ENCODE data around the gene AMOTL1.
"Not testable (repeated sequence)": the region's sequence is repeated elsewhere in the genome, so short reads cannot be mapped to it uniquely, and the experiment has no call there.

AMOTL1 gene

DNA sequence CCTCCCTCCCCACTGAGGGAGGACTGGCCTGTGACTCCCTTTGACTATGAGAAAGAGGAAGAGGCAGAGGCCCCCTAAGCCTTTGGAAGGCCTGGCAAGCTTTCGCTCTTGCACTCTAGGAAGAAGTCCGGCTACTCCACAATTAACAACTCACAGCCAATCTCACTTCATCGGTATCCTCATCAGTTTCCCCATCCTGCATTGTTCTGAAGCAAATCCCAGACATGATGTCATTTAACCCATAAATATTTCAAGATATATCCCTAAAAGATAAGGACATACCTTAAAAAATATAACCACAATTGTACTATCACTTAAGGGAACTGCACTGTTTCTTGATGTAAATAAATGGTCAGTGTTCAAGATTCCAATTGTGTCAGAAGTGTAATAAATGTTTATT lies 142.1 kb downstream of the AMOTL1 start:
- Histone ChIP-seq H3K4me3 (ENCODE audit: control insufficient read depth in 1 of 7, extremely low read depth in 1 of 7, insufficient read depth in 4 of 7, low read depth in 2 of 7, low read length in 6 of 7) (no peak overlapping the region), H3K9me3 (ENCODE audit: control extremely low read depth in 1 of 5, control insufficient read depth in 4 of 5, insufficient read depth in 2 of 5, low read depth in 1 of 5, low read length in 4 of 5) (no peaks in the 10 kb centered on the region), H3K27me3 (replicated peaks in 2 of 5; ENCODE audit: control insufficient read depth in 4 of 5, insufficient read depth in 5 of 5, low read length in 4 of 5) (no peaks in the 10 kb centered on the region), H3K27ac (ENCODE audit: insufficient read depth in 1 of 2, low read depth in 1 of 2, low read length in 2 of 2, poor library complexity in 1 of 2, severe bottlenecking in 2 of 2) (no peak overlapping the region), H3K4me1 (ENCODE audit: control extremely low read depth in 1 of 4, control insufficient read depth in 4 of 4, insufficient read depth in 4 of 4, low read length in 3 of 4) (no peaks in the 10 kb centered on the region), H3K36me3 (ENCODE audit: control insufficient read depth in 4 of 4, insufficient read depth in 4 of 4, low read length in 3 of 4) (no peaks in the 10 kb centered on the region)
- ChIA-PET POLR2A (no interaction called here), CTCF (interaction anchor here (1.4 to 1.5 kb wide), 3 partner anchors 10 to 13 kb away, joined by 3 to 4 read pairs (median 4); no protein-coding TSS in a partner anchor)
- WGBS (ENCODE audit: insufficient coverage), result 92% methylated on average over 2 of the region's 3 CpGs
- DNase-seq, result no peak

DNA sequence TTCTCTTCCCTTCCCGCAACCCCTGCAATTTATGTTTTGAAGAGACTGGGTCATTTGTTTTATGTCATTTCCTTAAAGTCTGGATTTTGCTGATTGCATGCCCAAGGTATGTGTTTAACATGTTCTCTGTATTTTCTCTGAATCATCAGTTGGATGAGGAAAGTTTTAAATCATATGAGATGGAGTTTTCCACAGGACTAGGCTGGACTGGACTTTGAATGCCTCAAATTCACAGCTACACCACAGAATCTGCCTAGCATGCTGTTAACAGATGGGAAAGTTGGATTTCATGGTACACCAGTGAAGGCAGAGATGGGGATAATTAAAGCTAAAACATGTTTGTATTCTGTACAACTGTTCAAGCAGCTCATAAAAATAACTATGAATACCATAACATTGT lies 142.6 kb downstream of the AMOTL1 start:
- H3K27me3 ChIP-seq (replicated peaks in 2 of 5; ENCODE audit: control insufficient read depth in 4 of 5, insufficient read depth in 5 of 5, low read length in 4 of 5), result no peaks in the 10 kb centered on the region
- ChIA-PET POLR2A (interaction anchor here (1.0 kb wide), 1 partner anchor 11 kb away, joined by 4 read pairs; no protein-coding TSS in a partner anchor), CTCF (interaction anchor here (1.4 to 1.5 kb wide), 2 partner anchors 11 to 13 kb away, joined by 4 read pairs; no protein-coding TSS in a partner anchor)
- H3K9me3 ChIP-seq (ENCODE audit: control extremely low read depth in 1 of 5, control insufficient read depth in 4 of 5, insufficient read depth in 2 of 5, low read depth in 1 of 5, low read length in 4 of 5), result no peaks in the 10 kb centered on the region
- H3K4me1 ChIP-seq (ENCODE audit: control extremely low read depth in 1 of 4, control insufficient read depth in 4 of 4, insufficient read depth in 4 of 4, low read length in 3 of 4), result no peaks in the 10 kb centered on the region
- no CpG with 5 or more reads among the region's 1 CpG for WGBS (ENCODE audit: insufficient coverage)
- no peaks in the 10 kb centered on the region for H3K36me3 ChIP-seq (ENCODE audit: control insufficient read depth in 4 of 4, insufficient read depth in 4 of 4, low read length in 3 of 4)
- no peak overlapping the region for H3K27ac ChIP-seq (ENCODE audit: insufficient read depth in 1 of 2, low read depth in 1 of 2, low read length in 2 of 2, poor library complexity in 1 of 2, severe bottlenecking in 2 of 2)
- DNase-seq, result no peak
- no peak overlapping the region for H3K4me3 ChIP-seq (ENCODE audit: control insufficient read depth in 1 of 7, extremely low read depth in 1 of 7, insufficient read depth in 4 of 7, low read depth in 2 of 7, low read length in 6 of 7)

DNA sequence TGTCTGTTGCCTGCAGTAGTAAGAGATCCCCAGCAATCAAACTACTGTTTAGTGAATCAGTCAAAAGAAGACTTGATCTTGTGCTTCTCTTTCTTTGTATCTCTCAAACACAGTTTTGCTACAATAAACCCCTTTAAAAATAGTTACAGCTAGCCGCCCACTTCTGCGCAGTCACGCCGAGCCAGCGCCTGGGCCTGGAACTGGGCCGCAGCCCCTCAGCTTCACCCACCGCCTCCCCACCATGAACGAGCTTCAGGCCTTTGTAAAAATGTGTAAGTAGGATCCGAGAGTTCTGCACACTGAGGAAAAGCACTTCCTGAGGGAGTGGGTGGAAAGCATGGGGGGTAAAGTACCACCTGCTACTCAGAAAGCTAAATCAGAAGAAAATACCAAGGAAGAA lies 144.7 kb downstream of the AMOTL1 start:
- H3K36me3 ChIP-seq (ENCODE audit: control insufficient read depth in 4 of 4, insufficient read depth in 4 of 4, low read length in 3 of 4), result no peaks in the 10 kb centered on the region
- 100% methylated on average over 7 of the region's 9 CpGs for WGBS (ENCODE audit: insufficient coverage)
- H3K27me3 ChIP-seq (replicated peaks in 2 of 5; ENCODE audit: control insufficient read depth in 4 of 5, insufficient read depth in 5 of 5, low read length in 4 of 5), result no peaks in the 10 kb centered on the region
- no peak overlapping the region for H3K27ac ChIP-seq (ENCODE audit: insufficient read depth in 1 of 2, low read depth in 1 of 2, low read length in 2 of 2, poor library complexity in 1 of 2, severe bottlenecking in 2 of 2)
- H3K4me1 ChIP-seq (ENCODE audit: control extremely low read depth in 1 of 4, control insufficient read depth in 4 of 4, insufficient read depth in 4 of 4, low read length in 3 of 4), result no peaks in the 10 kb centered on the region
- DNase-seq, result no peak
- ChIA-PET POLR2A (no interaction called here), CTCF (interaction anchor here (0.7 kb wide), 1 partner anchor 37 kb away, joined by 3 read pairs; no protein-coding TSS in a partner anchor)
- no peak overlapping the region for H3K4me3 ChIP-seq (ENCODE audit: control insufficient read depth in 1 of 7, extremely low read depth in 1 of 7, insufficient read depth in 4 of 7, low read depth in 2 of 7, low read length in 6 of 7)
- no peaks in the 10 kb centered on the region for H3K9me3 ChIP-seq (ENCODE audit: control extremely low read depth in 1 of 5, control insufficient read depth in 4 of 5, insufficient read depth in 2 of 5, low read depth in 1 of 5, low read length in 4 of 5)

DNA sequence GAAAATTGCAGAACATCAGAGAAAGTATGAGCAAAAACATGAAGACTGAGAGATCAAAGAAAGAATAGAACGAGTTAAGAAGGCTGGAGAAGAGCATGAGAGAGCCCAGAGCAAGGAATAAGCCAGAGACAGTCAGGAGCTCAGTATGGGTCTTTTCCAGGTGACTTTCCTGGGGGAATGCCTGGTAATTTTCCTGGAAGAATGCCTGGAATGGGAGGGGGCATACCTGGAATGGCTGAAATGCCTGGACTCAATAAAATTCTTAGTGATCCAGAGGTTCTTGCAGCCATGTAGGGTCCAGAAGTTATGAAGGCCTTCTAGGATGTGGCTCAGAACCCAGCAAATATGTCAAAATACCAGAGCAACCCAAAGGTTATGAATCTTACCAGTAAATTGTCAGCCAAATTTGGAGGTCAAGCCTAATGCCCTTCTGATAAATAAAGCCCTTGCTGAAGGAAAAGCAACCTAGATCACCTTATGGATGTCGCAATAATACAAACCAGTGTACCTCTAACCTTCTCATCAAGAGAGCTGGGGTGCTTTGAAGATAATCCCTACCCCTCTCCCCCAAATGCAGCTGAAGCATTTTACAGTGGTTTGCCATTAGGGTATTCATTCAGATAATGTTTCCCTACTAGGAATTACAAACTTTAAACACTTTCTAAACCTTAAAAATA lies 145.7 kb downstream of the AMOTL1 start:
- CTCF ChIA-PET; H3K4me1 ChIP-seq (ENCODE audit: control extremely low read depth in 1 of 4, control insufficient read depth in 4 of 4, insufficient read depth in 4 of 4, low read length in 3 of 4); H3K27me3 ChIP-seq (replicated peaks in 2 of 5; ENCODE audit: control insufficient read depth in 4 of 5, insufficient read depth in 5 of 5, low read length in 4 of 5); H3K4me3 ChIP-seq (ENCODE audit: control insufficient read depth in 1 of 7, extremely low read depth in 1 of 7, insufficient read depth in 4 of 7, low read depth in 2 of 7, low read length in 6 of 7); H3K36me3 ChIP-seq (ENCODE audit: control insufficient read depth in 4 of 4, insufficient read depth in 4 of 4, low read length in 3 of 4); H3K27ac ChIP-seq (ENCODE audit: insufficient read depth in 1 of 2, low read depth in 1 of 2, low read length in 2 of 2, poor library complexity in 1 of 2, severe bottlenecking in 2 of 2); H3K9me3 ChIP-seq (ENCODE audit: control extremely low read depth in 1 of 5, control insufficient read depth in 4 of 5, insufficient read depth in 2 of 5, low read depth in 1 of 5, low read length in 4 of 5); POLR2A ChIA-PET; DNase-seq: not testable (repeated sequence)
- 100% methylated on average over 1 of the region's 2 CpGs for WGBS (ENCODE audit: insufficient coverage)

DNA sequence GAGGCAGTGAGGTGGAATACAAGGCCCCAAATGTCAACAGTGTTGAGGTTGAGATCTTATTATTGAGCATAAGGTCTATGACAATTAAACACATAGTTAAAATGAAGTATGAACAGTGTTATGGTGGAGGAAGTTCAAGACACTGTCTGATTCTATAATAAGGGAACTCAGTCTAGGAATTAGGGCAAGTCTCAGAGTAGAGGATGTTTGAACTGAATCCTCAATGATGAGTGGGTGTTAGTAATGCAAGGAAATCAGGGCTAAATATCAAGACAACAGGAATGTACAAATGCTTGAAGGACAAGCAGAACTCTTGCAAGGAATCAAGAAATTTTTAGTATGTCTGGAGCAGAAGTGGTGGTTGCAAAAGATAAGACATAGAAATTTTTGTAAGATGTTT lies 152.2 kb downstream of the AMOTL1 start:
- ChIA-PET CTCF (no interaction called here), POLR2A (no interaction called here)
- no peak overlapping the region for H3K27ac ChIP-seq (ENCODE audit: insufficient read depth in 1 of 2, low read depth in 1 of 2, low read length in 2 of 2, poor library complexity in 1 of 2, severe bottlenecking in 2 of 2)
- H3K4me3 ChIP-seq (ENCODE audit: control insufficient read depth in 1 of 7, extremely low read depth in 1 of 7, insufficient read depth in 4 of 7, low read depth in 2 of 7, low read length in 6 of 7), result no peak overlapping the region
- H3K9me3 ChIP-seq (ENCODE audit: control extremely low read depth in 1 of 5, control insufficient read depth in 4 of 5, insufficient read depth in 2 of 5, low read depth in 1 of 5, low read length in 4 of 5), result peaks cover 0 to 6% (median 3%) of the 10 kb centered on the region in 5 experiments
- H3K36me3 ChIP-seq (ENCODE audit: control insufficient read depth in 4 of 4, insufficient read depth in 4 of 4, low read length in 3 of 4), result no peaks in the 10 kb centered on the region
- no peaks in the 10 kb centered on the region for H3K27me3 ChIP-seq (replicated peaks in 2 of 5; ENCODE audit: control insufficient read depth in 4 of 5, insufficient read depth in 5 of 5, low read length in 4 of 5)
- DNase-seq, result no peak
- peaks cover 3 to 28% (median 21%) of the 10 kb centered on the region in 4 experiments for H3K4me1 ChIP-seq (ENCODE audit: control extremely low read depth in 1 of 4, control insufficient read depth in 4 of 4, insufficient read depth in 4 of 4, low read length in 3 of 4)

DNA sequence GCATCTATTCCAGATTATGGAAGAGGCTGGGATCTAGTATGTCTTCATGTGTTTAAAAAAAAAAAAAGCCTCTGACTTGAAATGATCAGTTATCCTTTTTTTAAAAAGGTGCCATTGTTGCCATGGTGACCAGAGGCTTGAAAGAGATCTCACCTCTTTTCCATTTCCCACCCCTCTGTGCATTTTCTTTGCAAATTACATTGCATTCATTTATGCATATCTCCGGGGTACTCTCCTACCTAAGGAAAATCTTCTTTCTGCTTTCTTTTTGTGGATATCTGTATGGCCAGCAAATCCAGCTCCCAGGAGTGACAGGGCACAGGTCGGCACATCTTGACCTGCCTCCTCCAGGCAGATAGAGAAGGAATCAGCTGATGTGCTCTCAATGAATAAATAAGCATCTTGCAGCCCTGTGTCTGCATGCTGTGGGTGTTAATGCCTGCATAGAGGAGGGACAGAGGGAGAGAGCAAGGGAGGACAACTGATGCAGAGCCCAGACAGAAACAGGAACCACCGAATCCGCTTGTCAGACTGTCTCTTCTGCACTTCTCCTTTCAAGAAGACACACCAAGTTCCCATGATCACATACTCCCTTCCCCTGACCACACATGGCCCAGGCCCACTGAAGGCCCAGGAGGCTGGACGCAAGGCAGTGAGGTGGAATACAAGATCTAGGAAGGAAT lies 154.3 kb downstream of the AMOTL1 start:
- Histone ChIP-seq H3K9me3 (ENCODE audit: control extremely low read depth in 1 of 5, control insufficient read depth in 4 of 5, insufficient read depth in 2 of 5, low read depth in 1 of 5, low read length in 4 of 5) (peaks cover 0 to 11% (median 3%) of the 10 kb centered on the region in 5 experiments), H3K4me1 (ENCODE audit: control extremely low read depth in 1 of 4, control insufficient read depth in 4 of 4, insufficient read depth in 4 of 4, low read length in 3 of 4) (peaks cover 3 to 48% (median 37%) of the 10 kb centered on the region in 4 experiments), H3K27me3 (replicated peaks in 2 of 5; ENCODE audit: control insufficient read depth in 4 of 5, insufficient read depth in 5 of 5, low read length in 4 of 5) (no peaks in the 10 kb centered on the region), H3K4me3 (ENCODE audit: control insufficient read depth in 1 of 7, extremely low read depth in 1 of 7, insufficient read depth in 4 of 7, low read depth in 2 of 7, low read length in 6 of 7) (no peak overlapping the region), H3K36me3 (ENCODE audit: control insufficient read depth in 4 of 4, insufficient read depth in 4 of 4, low read length in 3 of 4) (no peaks in the 10 kb centered on the region), H3K27ac (ENCODE audit: insufficient read depth in 1 of 2, low read depth in 1 of 2, low read length in 2 of 2, poor library complexity in 1 of 2, severe bottlenecking in 2 of 2) (no peak overlapping the region)
- POLR2A ChIA-PET, result no interaction called here
- DNase-seq, result peak in 2 of 3 donors; percentile 83 to 90
- CTCF ChIA-PET, result interaction anchor here (1.3 to 1.7 kb wide), 2 partner anchors 10 to 11 kb away, joined by 4 read pairs; no protein-coding TSS in a partner anchor
- WGBS (ENCODE audit: insufficient coverage), result 24% methylated on average over 3 of the region's 5 CpGs

DNA sequence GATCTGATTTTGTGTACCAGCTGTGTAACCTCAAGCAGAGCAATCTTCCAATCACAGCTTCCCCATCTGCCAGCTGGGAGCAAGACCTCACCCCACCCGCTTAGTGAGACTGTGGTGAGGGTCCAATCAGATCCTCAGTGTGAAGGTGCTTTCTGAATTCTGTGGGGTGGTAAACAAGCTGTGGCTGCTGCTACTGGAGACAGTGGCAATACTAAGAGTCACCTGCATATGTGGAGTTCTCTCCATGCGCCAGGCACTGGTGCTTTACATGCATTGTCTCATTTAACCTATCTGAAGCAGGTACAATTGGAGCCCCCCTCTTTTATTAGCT lies 154.8 kb downstream of the AMOTL1 start:
- 80% methylated on average over 2 of the region's 2 CpGs for WGBS (ENCODE audit: insufficient coverage)
- CTCF ChIA-PET, result interaction anchor here (0.9 to 1.3 kb wide), 2 partner anchors 10 to 25 kb away, joined by 3 to 4 read pairs; no protein-coding TSS in a partner anchor
- POLR2A ChIA-PET, result no interaction called here
- no peak overlapping the region for H3K4me3 ChIP-seq (ENCODE audit: control insufficient read depth in 1 of 7, extremely low read depth in 1 of 7, insufficient read depth in 4 of 7, low read depth in 2 of 7, low read length in 6 of 7)
- no peak overlapping the region for H3K27ac ChIP-seq (ENCODE audit: insufficient read depth in 1 of 2, low read depth in 1 of 2, low read length in 2 of 2, poor library complexity in 1 of 2, severe bottlenecking in 2 of 2)
- peaks cover 0 to 11% (median 3%) of the 10 kb centered on the region in 5 experiments for H3K9me3 ChIP-seq (ENCODE audit: control extremely low read depth in 1 of 5, control insufficient read depth in 4 of 5, insufficient read depth in 2 of 5, low read depth in 1 of 5, low read length in 4 of 5)
- H3K4me1 ChIP-seq (ENCODE audit: control extremely low read depth in 1 of 4, control insufficient read depth in 4 of 4, insufficient read depth in 4 of 4, low read length in 3 of 4), result peaks cover 5 to 52% (median 42%) of the 10 kb centered on the region in 4 experiments
- no peaks in the 10 kb centered on the region for H3K27me3 ChIP-seq (replicated peaks in 2 of 5; ENCODE audit: control insufficient read depth in 4 of 5, insufficient read depth in 5 of 5, low read length in 4 of 5)
- no peaks in the 10 kb centered on the region for H3K36me3 ChIP-seq (ENCODE audit: control insufficient read depth in 4 of 4, insufficient read depth in 4 of 4, low read length in 3 of 4)
- DNase-seq, result peak in 1 of 3 donors; percentile 79
